Mesothelial cell of epicardium (in vitro differentiated cells): Measurements from ENCODE around the gene HMGN1. TPM values are rescaled to one million over a fixed set of nuclear protein-coding genes. Genes with fewer than 3 reads are reported as not detected.

Experiments
- DNase-seq, 2 experiments: peaks; one replicate each; pipeline ENCODE4 v3.0.0; 2021; ENCODE audit warnings: low spot score in 2 of 2; ENCODE audit not compliant: unreplicated experiment in 2 of 2
- H3K27ac Mint-ChIP-seq: 2 replicates; pipeline ENCODE4 v1.8.0; 2021; ENCODE audit warnings: mixed read lengths
- H3K27me3 Mint-ChIP-seq: 2 replicates; pipeline ENCODE4 v1.8.0; 2021; ENCODE audit warnings: low read depth, mixed read lengths
- H3K36me3 Mint-ChIP-seq: 2 replicates; pipeline ENCODE4 v1.8.0; 2021; ENCODE audit warnings: mixed read lengths
- H3K4me1 Mint-ChIP-seq: 2 replicates; pipeline ENCODE4 v1.8.0; 2021; ENCODE audit warnings: mixed read lengths
- H3K4me3 Mint-ChIP-seq: 2 replicates; pipeline ENCODE4 v1.8.0; 2021; ENCODE audit warnings: mild to moderate bottlenecking, moderate library complexity, mixed read lengths
- H3K9me3 Mint-ChIP-seq: 2 replicates; pipeline ENCODE4 v1.8.0; 2021; ENCODE audit warnings: mixed read lengths
- CTCF ChIP-seq: fragments of 200-600 bp; sonication (generic); IDR thresholded peaks from one replicate; pipeline ENCODE4 v1.5.0; 2021; ENCODE audit warnings: antibody characterized with exemption; ENCODE audit not compliant: unreplicated experiment
- total RNA-seq: library from RNA; stranded (reverse); gene quantifications from 3 replicates; pipeline ENCODE4 v1.2.1, GENCODE V29; 2021

The HMGN1 gene
- total RNA-seq, 1 donor from 2014 or later: 459 TPM

- H3K4me3 Mint-ChIP-seq: peak overlapping the region; percentile 82
- H3K27me3 Mint-ChIP-seq: no peaks in the 10 kb centered on the region
- peak overlapping the region; percentile 95 for H3K27ac Mint-ChIP-seq
- no peak for TF ChIP-seq CTCF
- peaks cover 7% of the 10 kb centered on the region for H3K36me3 Mint-ChIP-seq
- peaks cover 26% of the 10 kb centered on the region for H3K4me1 Mint-ChIP-seq
- DNase-seq: peak; percentile 34 to 75
- no peaks in the 10 kb centered on the region for H3K9me3 Mint-ChIP-seq
These were observed 34.5 kb downstream of the HMGN1 start for GRCh38 chr21:39314143-39315027.

- Mint-ChIP-seq H3K9me3 (no peaks in the 10 kb centered on the region), H3K4me1 (peaks cover 23% of the 10 kb centered on the region), H3K4me3 (peak within 1 kb of the TSS; percentile 82), H3K27ac (peak within 1 kb of the TSS; percentile 98), H3K27me3 (no peaks in the 10 kb centered on the region), H3K36me3 (peaks cover 12% of the 10 kb centered on the region)
- peak; percentile 69 to 89 for DNase-seq
- TF ChIP-seq CTCF: no peak
These were observed 35.2 kb downstream of the HMGN1 start, which contains the start of gene BRWD1 for GRCh38 chr21:39313571-39314142. TSS of gene BRWD1 (minus strand) at chr21:39313632. CDS start at chr21:39313491, 141 bp downstream.

GRCh38 chr21:39313042-39313570 lies 35.8 kb downstream of the HMGN1 start:
- Mint-ChIP-seq H3K9me3 (no peaks in the 10 kb centered on the region), H3K27ac (no peak overlapping the region), H3K4me3 (peak overlapping the region; percentile 82), H3K36me3 (peaks cover 14% of the 10 kb centered on the region), H3K4me1 (peaks cover 25% of the 10 kb centered on the region), H3K27me3 (no peaks in the 10 kb centered on the region)
- peak in 1 of 2 experiments; percentile 55 for DNase-seq
- TF ChIP-seq CTCF: no peak

GRCh38 chr21:39312112-39313041 lies 36.5 kb downstream of the HMGN1 start:
- H3K4me3 Mint-ChIP-seq: peak overlapping the region; percentile 76
- peak overlapping the region; percentile 95 for H3K27ac Mint-ChIP-seq
- TF ChIP-seq CTCF: no peak
- H3K27me3 Mint-ChIP-seq: no peaks in the 10 kb centered on the region
- H3K36me3 Mint-ChIP-seq: peaks cover 14% of the 10 kb centered on the region
- peak; percentile 90 to 95 for DNase-seq
- H3K4me1 Mint-ChIP-seq: peaks cover 25% of the 10 kb centered on the region
- no peaks in the 10 kb centered on the region for H3K9me3 Mint-ChIP-seq

- DNase-seq: no peak
- Mint-ChIP-seq H3K27me3 (no peaks in the 10 kb centered on the region), H3K27ac (peak overlapping the region; percentile 49), H3K4me1 (peaks cover 25% of the 10 kb centered on the region), H3K4me3 (no peak overlapping the region), H3K9me3 (no peaks in the 10 kb centered on the region), H3K36me3 (peaks cover 17% of the 10 kb centered on the region)
- no peak for TF ChIP-seq CTCF
These were observed 37.7 kb downstream of the HMGN1 start for GRCh38 chr21:39311164-39311563.
